ENCODE measurements around the gene KRTAP10-2.
"Not testable (repeated sequence)": the region's sequence is repeated elsewhere in the genome, so short reads cannot be mapped to it uniquely, and the experiment has no call there.

KRTAP10-2 gene

GRCh38 chr21:44583089-44583799, 31.9 kb upstream of the KRTAP10-2 start:
- no peak for DNase-seq (ENCODE audit: low read depth)

- no peak for DNase-seq (ENCODE audit: low read depth)
Observed at GRCh38 chr21:44582055-44582454, 30.8 kb upstream of the KRTAP10-2 start.

GRCh38 chr21:44581158-44581557, 29.9 kb upstream of the KRTAP10-2 start:
- DNase-seq (ENCODE audit: low read depth), result no peak

GRCh38 chr21:44580231-44580821, 29.0 kb upstream of the KRTAP10-2 start, which contains the start of gene KRTAP10-5:
TSS of gene KRTAP10-5 (minus strand) at chr21:44580604. CDS start at chr21:44580578, 26 bp downstream.
- DNase-seq (ENCODE audit: low read depth), result not testable (repeated sequence)

- no peak for DNase-seq (ENCODE audit: low read depth)
Observed at GRCh38 chr21:44579833-44580144, 28.5 kb upstream of the KRTAP10-2 start.

- no peak for DNase-seq (ENCODE audit: low read depth)
Observed at GRCh38 chr21:44579056-44579832, 27.9 kb upstream of the KRTAP10-2 start.

GRCh38 chr21:44578371-44579055, 27.2 kb upstream of the KRTAP10-2 start:
- no peak for DNase-seq (ENCODE audit: low read depth)

- DNase-seq (ENCODE audit: low read depth), result no peak
Observed at GRCh38 chr21:44576025-44576420, 24.7 kb upstream of the KRTAP10-2 start.

GRCh38 chr21:44575307-44576024, 24.2 kb upstream of the KRTAP10-2 start:
- DNase-seq (ENCODE audit: low read depth), result no peak

- DNase-seq (ENCODE audit: low read depth), result no peak
Observed at GRCh38 chr21:44574457-44575306, 23.4 kb upstream of the KRTAP10-2 start.

- not testable (repeated sequence) for DNase-seq (ENCODE audit: low read depth)
Observed at GRCh38 chr21:44573630-44574456, 22.5 kb upstream of the KRTAP10-2 start, which contains the start of gene KRTAP10-4. TSS of gene KRTAP10-4 (plus strand) at chr21:44573729. CDS start at chr21:44573759, 30 bp downstream.

GRCh38 chr21:44572959-44573583, 21.8 kb upstream of the KRTAP10-2 start:
- DNase-seq (ENCODE audit: low read depth), result no peak

- no peak for DNase-seq (ENCODE audit: low read depth)
Observed at GRCh38 chr21:44571844-44572782, 20.8 kb upstream of the KRTAP10-2 start.

GRCh38 chr21:44571296-44571695, 20.0 kb upstream of the KRTAP10-2 start:
- DNase-seq (ENCODE audit: low read depth), result no peak

- DNase-seq (ENCODE audit: low read depth), result no peak
Observed at GRCh38 chr21:44569861-44570517, 18.7 kb upstream of the KRTAP10-2 start.

- DNase-seq (ENCODE audit: low read depth), result no peak
Observed at GRCh38 chr21:44568667-44569556, 17.6 kb upstream of the KRTAP10-2 start.

GRCh38 chr21:44568261-44568660, 17.0 kb upstream of the KRTAP10-2 start:
- DNase-seq (ENCODE audit: low read depth), result no peak

Data from stimulated activated CD8-positive, alpha-beta memory T cell treated with anti-CD3 and anti-CD28 coated beads, Interleukin-12 subunit alpha, Interleukin-12 subunit beta, amount 100 ng/mL, for 4 hours (primary cell).